ACHN (cell line): ENCODE data around the gene BCAS3.
A peak's percentile ranks its signal among the peaks of the same experiment; 100 is the strongest.

Experiments used
- DNase-seq: peaks from one replicate; pipeline ENCODE4 v3.0.0-alpha.2; 2015
- in situ Hi-C: cut with HindIII; loops from 2 replicates; pipeline ENCODE4 v1.10.0; 2017; ENCODE audit warnings: low sequenced_read_pairs, low pct_ligation_motif_present, low pct_unique_long_range_greater_than_20kb

Gene BCAS3

DNA sequence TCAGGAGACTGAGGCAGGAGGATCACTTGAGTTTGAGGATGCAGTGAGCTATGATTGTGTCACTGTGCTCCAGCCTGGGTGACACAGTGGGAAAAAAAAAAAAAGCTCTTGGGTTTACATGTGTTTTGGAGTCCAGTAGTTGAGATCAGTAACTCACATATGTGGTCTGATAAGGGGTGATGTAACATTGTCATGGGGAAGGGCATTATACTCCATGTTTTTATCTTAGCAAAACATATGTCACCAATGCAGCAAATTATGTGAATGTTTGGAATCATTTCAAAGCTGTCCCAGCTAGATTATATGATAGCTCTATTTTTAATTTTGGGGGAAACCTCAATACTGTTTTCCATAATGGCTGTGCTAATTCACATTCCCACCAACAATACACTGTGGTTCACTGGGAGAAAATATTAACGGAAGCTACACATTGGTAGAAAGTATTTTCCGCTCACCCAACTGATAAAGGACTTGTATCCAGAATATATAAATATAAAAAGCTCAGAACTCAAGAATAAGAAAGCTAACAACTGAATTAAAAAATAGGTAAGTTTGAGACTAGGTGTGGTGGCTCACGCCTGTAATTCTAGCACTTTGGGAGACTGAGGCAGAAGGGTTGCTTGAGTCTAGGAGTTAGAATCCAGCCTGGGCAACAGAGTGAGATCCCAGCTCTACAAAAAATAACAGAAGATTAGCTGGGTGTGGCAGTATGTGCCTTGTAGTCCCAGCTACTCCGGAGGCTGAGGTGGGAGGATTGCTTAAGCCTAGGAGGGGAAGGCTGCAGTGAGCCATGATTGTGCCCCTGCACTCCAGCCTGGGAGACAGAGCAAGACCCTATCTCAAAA, 497.9 kb downstream of the BCAS3 start:
- DNase-seq, result no peak
- in situ Hi-C loops, result no loop called here

DNA sequence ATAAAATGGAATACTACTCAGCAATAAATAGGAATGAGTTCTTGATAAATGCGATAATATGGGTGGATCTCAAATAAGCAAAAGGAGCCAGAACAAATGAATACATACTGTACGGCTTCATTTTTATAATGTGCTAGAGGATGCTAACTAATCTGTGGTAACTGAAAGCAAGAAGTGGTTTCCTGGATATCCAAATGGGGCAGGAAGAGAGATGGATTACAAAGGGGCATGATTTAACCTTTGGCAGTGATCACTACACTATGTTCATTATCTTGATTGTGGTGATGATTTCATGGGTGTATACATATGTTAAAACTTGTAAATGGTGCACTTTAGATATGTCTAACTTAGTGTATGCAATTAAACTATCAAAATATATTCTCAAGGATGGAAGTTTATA, 499.7 kb downstream of the BCAS3 start:
- DNase-seq, result no peak
- in situ Hi-C loops, result no loop called here

DNA sequence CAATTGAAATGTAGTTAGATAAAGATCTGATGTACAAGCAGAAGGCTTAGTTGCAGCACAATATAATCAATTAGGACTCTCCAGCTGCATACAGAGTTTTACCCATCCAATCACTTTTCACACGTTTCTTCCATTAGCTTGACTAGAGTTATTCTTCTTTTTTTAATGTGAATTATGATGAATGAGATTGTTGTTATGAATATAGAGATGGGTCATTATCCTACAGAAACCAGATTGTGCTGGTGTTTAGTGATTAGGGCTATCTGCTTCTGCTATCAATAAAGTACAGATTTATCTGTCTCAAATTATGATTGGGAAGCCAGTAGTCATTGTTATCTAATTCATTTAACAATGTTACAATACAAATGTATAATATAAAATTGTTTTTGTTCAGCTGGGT, 500.6 kb downstream of the BCAS3 start:
- no peak for DNase-seq
- in situ Hi-C loops, result no loop called here

DNA sequence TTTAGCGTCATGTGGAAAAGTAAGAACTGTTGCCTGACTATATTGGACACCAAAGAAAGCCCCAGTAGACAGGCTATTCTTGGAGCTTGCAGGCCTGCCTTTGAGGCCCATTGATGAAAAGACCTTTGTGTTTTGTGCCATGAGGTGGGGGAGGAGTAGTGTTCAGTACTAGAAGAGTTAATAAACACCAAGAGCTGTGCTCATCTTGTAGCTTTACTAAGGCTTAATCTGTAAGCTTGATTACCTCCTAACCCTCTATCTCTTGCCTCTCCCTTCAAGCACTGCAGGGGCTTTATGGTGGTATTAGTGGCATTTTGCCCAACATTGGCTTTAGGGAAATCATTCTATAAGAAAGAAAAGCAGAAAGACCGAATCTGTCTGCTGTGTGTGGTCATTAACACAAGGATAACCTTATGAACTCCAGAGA, 501.7 kb downstream of the BCAS3 start:
- in situ Hi-C loops, result no loop called here
- no peak for DNase-seq

DNA sequence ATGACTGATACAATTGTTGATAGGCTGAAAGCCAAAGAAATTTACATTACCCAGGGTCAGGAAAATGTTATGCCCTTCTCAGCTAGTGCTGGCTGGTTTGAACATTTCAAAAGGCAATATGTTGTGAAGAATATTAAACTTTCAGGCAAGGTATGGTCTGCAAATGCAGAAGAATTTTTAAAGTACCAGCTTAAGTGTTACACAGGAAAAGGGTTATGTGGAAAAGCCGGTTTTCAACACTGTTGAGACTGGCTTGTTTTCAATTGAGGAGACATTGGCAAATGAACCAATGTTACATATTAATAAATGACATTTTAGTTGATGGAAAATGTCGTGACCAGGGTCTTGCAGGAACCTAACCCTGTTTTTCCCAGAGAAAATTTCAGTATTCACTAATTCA, 506.1 kb downstream of the BCAS3 start:
- in situ Hi-C loops, result no loop called here
- no peak for DNase-seq

DNA sequence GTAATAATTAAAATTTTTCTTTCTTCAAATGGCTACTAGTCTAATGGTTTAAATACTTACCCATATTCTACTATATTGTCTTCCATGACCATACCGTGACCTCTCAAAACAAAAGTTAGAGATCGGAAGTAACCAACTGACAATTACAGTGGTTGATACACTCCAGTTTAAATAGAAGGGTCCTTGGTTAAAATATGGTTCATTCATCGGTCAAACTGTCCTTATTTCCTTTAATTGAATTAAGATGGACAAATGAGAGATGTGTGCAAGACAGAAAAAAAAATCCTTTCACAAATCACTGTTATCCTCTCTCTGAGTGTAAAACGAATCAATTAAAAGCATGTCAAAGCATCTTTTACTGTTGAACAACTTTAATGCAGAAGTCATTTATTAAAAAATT, 507.7 kb downstream of the BCAS3 start:
- in situ Hi-C loops, result no loop called here
- no peak for DNase-seq

DNA sequence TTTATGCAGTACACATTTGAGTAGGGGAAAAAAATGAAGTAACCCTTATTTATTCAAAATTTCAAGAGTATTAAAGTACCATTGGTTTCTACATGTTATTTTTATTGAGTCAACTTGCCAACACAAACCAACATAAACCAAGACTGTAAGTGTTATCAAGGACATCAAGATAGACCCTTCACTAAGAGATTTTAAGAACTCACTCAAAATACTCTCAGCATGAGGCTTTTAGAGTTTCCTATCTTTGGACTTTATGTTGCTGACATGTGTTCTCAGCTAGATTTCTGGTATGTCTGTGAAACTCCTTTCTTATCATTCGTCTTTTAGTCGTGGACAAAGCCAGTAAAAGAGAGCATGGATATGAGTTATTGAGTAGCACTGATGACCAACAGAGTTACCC, 509.4 kb downstream of the BCAS3 start:
- in situ Hi-C loops, result no loop called here
- DNase-seq, result no peak

DNA sequence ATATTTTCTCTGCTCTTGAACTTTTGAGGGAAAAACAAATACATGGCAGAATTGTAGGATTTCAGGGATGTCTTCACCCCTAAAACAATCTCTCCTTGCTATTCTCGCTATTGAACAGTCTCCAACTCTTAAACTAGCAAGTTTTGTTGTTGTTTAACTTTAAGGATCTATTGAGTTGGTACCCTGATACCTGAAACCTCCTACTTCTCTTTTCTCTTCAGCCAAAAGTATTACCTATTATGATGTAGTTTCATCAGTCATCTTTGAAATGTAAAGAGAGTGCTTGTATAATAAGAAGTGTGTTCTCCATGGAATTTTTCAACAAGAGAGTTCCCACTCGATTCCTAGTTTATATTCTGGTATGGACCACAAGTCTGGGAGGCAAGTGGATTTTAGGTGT, 510.4 kb downstream of the BCAS3 start:
- DNase-seq, result no peak
- in situ Hi-C loops, result no loop called here

DNA sequence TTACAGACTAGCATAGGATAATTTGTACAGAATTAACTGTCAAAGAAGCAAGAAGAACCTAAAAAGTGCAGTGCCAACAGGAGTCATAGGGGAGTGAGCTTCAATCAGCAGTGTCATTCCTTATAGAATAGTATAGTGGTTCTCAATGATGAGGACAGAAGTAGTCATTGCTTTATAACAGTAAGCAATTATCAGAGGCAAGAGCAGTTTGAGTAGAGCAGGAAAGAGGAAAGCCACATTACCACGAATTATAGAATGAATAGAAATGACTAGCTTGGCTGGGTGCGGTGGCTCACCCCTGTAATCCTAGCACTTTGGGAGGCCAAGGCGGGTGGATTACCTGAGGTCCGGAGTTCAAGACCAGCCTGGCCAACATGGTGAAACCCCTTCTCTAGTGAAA, 512.3 kb downstream of the BCAS3 start:
- in situ Hi-C loops, result no loop called here
- DNase-seq, result no peak

DNA sequence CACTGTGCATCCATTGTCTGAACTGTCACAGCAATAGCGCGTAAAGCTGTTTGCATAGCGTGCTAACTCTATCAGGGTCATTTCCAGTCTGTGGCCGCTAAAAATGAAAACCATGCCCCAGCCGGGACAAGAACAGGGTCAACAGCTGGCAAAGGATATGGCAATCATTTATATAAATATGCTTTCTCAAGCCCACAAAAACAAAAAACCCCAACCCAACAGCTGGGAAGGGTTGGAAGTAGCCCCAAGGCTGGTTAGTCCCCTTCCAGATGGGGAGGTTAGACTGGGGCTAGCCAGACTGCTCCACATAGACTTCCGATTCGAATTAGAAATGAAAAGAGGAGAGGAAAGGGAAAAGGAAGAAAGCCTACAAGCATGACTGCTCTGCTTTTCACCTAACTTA, 518.7 kb downstream of the BCAS3 start:
- in situ Hi-C loops, result no loop called here
- no peak for DNase-seq

DNA sequence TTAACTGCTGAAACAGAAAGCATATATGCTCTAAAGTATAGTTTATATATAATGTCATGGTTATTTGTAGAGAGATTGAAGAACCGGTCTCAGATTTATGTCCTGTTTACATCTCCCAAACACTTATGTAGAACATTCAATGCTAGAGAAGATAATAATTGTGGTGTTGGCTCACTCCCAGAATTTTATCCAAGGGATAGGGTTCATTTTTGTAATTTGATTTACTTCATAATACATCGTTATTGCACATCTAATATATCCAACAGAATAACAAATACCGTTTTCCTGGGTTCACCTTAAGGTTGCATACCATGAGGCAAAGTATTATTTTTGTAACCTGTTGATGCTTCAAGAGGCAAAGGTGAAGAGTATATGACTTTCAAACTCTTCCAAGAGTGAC, 519.1 kb downstream of the BCAS3 start:
- in situ Hi-C loops, result no loop called here
- DNase-seq, result no peak

DNA sequence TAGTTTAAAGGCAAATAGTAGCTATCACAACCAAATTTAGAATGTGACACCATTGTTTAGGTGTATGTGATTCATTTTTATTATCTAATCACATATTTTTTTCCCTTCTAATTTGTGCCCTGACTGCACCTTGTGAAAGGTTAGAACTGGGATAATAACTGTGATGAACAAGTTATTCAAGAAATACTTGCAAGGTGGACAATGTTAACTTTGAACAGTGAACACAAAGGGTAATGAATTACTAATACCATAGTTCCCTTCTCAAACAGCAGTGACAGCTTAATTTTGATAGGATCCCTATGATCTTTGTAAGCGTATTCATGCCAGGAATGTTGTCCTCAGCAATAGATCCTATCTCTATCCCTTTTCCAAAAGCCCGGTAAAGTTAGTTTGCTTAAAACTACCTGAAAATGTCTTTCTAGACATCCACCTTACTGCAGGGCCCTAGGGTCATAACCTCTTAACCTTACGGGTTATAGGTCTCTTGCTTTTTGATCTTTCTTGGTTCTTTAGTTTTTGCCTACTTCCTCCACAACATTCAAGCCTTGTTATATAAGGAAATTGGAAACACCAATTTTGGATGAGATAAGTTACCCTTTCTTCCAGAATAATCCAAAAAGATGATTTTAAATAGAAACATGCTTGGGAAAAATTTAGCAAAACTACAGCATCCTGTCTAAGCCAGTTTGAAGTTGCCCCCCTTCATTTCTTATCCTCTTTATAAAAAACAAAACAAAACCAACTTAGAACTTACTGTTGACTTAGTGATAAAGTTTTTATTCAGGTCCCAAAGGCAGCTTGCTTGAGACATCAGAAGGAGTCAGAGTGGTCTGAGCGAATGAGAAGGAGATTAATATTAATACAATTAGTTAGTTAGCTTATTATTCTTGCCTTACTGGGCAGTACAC, 522.0 kb downstream of the BCAS3 start:
- DNase-seq, result no peak
- in situ Hi-C loops, result no loop called here

DNA sequence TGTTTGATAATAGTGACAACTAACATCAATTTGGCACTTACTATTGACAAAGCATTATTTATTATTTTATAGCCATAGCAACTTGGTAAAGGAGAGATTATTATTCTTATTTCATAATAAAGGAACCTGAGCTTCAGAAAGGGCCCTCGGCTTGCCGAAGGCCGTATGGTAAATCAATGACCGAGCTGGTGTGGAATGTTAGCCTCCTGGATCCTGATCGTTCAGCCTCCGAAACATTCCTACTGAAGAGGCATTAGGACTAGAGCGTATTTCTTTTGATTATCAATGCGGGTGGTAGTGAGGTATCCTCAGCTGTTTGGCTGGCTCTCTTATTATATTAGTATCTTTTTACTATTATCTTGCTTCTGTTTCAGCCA, 522.7 kb downstream of the BCAS3 start:
- peak; percentile 44 for DNase-seq
- in situ Hi-C loops, result no loop called here

DNA sequence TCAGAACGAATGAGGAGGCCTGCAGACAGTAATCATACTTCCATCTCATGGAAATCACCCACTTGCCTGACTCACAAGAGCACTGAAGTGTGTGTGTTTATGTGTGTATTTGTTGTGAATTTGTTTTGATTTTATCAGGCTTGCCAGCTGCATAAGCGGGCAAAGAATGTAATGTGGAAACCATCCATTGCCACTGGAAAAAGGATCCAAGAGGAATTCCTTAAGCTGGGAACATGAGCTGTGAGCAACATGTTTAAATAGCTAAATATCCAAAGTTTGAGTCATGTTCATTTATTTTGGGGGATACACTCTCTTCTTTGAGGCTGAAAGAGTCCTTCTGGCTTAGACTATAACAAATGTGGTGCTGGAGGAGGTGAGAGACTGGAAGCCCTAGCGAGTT, 523.6 kb downstream of the BCAS3 start:
- DNase-seq, result peak; percentile 59

DNA sequence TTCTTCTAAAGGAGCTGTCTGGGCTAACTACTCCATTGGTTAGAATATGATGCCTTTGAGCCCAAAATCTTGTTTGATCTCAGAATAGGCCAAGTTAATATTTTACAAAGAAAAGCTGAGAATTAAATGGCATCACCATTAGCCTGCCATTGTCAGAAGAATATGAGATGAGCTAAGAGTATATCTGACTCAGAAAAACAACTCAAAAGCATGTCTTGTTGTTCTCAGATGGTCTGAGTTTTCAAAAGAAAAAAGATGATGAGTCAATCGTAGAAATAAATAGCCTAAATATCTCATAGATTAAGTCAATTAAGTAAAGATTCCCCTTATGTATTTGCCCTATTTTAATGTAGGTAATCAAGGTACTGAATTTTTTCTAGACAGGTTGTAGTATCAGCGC, 524.9 kb downstream of the BCAS3 start:
- no peak for DNase-seq
- in situ Hi-C loops, result no loop called here

More for the DNA sequence above, 523.6 kb downstream of the BCAS3 start:
- in situ Hi-C loops, result no loop called here

DNA sequence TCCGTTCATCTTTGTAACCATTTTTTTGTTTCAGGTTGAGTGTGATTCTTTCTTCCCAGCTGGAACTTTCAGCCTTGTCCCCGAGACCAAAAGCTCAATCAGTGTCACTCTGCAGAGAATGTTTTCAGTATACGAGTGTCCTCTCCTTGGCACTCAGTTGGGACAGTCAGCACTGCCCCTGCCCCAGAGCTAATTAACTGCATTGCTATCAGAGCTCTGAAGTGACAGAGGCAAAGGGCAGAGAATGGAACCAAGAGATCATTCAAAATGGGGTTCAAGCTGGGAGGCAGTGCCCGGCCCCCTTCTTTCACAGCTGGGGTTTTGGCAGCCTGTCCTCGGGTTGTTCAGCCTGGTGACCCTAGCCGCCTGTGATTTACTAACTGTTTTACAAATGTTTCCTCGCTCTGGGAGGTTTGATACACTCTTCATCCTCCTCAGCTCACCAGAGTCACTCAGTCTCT, 526.0 kb downstream of the BCAS3 start:
- DNase-seq, result no peak
- in situ Hi-C loops, result no loop called here

DNA sequence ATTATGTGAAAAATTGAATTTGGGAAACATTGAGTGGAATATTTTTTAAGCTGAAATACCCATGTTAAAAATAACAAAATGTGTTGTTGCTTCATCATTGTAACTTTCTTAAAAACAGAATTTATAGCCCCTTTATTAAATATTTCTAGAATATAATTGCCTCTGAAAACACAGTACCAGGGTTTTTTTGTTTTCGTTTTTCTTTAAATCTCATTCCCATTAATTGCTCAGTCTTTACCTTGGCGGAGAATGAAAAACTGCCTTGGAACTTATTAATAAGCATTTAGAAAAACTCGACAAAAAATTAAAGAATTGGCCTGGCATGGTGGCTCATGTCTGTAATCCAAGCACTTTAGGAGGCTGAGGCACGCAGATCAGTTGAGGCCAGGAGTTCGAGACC, 526.8 kb downstream of the BCAS3 start:
- no peak for DNase-seq
- in situ Hi-C loops, result no loop called here

DNA sequence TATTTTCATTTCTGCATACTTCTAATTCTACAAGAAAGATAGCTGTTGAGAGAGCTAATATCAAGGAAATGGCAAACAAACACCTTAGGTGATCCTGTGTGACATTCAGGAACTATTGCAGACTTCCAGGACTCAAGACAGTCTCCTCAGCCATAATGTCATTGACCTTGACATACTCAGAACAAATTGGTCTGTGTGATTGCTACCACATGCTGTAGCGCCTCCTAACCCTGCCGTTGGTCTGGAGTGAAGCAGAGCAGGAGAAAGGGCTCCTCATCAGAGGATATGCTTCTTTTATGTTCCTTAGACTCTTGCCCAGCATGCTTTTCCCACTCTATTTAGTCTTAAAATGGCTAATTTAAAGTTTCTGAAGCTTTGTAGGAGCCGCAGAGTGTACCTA, 527.8 kb downstream of the BCAS3 start:
- in situ Hi-C loops, result no loop called here
- no peak for DNase-seq

DNA sequence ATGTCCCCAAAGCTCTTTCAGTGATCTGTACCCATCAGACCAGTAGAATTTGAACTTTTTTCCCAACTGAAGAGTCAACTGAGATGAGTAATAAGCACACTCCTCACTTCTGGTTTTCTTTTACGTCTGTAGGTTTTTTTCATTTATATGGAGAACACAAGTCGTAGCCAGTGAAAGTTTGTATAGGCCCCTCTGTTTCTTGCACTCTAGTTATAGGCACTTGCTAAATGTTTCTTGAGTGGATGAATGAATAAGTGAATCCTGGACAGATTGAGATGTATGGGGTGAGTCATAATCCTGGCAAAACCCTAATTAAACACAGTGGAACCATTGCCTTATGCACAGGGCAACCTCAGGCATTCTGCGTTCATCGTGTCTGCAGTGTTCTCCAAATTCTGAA, 528.3 kb downstream of the BCAS3 start:
- in situ Hi-C loops, result no loop called here
- no peak for DNase-seq

DNA sequence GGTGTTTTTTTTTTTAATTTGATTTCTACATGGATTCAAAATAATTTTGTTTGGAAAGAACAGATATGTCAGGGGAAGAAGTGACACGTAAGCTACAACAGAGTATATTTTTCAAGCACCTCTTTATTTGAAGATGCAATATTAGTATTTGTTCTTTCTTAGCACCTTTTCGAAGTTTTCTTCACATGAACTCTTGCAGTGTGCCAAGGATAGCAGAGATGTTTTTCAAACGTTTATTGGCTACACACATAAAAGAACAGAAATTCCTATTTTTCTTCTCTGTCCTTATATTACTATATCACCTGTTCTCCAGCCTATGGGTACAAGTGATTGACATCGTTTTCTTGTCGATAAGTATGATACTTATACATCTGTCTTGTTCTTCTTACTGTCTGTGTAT, 529.3 kb downstream of the BCAS3 start:
- in situ Hi-C loops, result no loop called here
- DNase-seq, result no peak
